SK-N-DZ (cell line): Measurements from ENCODE around the gene DISP2.

Experiments
- DNase-seq: peaks from one replicate; pipeline ENCODE4 v3.0.0-alpha.2; 2015; ENCODE audit warnings: low spot score

DISP2 gene

GRCh38 chr15:40361640-40362039 is 3.6 kb downstream of the DISP2 start:
- DNase-seq = no peak

DNA sequence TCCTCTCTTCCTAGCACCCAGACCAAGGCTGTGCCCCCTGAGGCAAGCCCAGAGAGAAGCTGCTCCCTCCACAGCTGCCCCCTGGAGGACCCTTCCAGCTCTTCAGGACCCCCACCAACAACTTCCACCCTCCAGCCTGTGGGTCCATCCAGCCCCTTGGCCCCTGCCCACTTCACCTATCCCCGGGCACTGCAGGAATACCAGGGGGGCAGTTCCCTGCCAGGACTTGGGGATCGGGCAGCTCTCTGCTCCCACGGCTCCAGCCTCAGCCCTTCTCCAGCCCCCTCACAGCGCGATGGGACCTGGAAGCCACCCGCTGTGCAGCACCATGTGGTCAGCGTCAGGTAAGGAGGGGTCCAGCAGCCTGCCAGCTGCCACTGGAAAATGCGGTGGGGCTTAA is 5.6 kb downstream of the DISP2 start:
- DNase-seq = no peak

GRCh38 chr15:40364251-40364650 is 6.2 kb downstream of the DISP2 start:
- DNase-seq = no peak

DNA sequence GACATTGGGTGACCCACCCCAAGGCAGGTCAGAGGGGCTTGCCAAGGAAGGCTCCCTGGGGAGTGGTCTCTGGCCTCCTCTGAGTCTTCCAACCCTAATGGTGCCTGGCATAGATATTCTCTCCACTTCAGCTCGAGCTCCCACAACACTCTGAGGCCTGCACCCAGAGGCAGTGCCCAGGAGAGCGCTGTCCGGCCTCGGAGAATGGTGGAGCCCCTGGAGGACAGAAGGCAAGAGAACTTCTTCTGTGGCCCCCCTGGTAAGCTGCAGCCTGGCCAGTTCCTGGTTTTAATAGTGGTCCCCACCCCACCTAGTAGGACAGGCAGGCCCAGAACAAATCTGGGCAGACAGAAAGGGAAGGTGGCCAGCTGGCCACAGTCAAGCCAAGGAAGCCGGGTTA is 7.0 kb downstream of the DISP2 start:
- no peak for DNase-seq

- DNase-seq = no peak
Measured at GRCh38 chr15:40365624-40366456, 7.8 kb downstream of the DISP2 start.

- no peak for DNase-seq
Measured at GRCh38 chr15:40366457-40367370, 8.7 kb downstream of the DISP2 start.

DNA sequence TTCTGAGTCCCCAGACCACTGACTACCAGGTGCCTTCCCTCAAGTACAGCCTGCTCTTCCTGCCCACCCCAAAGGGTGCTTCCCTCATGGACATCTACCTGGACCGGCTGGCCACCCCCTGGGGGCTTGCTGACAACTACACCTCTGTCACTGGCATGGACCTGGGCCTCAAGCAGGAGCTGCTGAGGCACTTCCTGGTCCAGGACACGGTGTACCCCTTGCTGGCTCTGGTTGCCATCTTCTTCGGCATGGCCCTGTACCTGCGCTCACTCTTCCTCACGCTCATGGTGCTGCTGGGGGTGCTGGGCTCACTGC is 9.3 kb downstream of the DISP2 start:
- no peak for DNase-seq

DNA sequence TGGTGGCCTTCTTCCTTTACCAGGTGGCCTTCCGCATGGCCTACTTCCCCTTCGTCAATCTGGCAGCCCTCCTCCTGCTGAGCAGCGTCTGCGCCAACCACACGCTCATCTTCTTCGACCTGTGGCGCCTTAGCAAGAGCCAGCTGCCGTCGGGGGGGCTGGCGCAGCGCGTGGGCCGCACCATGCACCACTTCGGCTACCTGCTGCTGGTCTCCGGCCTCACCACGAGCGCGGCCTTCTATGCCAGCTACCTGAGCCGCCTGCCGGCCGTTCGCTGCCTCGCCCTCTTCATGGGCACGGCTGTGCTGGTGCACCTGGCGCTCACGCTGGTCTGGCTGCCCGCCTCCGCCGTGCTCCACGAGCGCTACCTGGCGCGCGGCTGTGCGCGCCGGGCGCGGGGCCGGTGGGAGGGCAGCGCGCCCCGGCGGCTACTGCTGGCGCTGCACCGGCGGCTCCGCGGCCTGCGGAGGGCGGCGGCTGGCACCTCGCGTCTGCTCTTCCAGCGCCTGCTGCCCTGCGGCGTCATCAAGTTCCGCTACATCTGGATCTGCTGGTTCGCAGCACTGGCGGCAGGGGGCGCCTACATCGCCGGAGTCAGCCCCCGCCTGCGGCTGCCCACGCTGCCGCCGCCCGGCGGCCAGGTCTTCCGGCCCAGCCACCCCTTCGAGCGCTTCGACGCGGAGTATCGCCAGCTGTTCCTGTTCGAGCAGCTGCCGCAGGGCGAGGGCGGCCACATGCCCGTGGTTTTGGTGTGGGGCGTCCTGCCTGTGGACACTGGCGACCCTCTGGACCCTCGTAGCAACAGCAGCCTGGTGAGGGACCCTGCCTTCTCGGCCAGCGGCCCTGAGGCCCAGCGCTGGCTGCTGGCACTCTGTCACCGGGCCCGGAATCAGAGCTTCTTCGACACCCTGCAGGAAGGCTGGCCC is 9.9 kb downstream of the DISP2 start:
- DNase-seq = peak; percentile 75

DNA sequence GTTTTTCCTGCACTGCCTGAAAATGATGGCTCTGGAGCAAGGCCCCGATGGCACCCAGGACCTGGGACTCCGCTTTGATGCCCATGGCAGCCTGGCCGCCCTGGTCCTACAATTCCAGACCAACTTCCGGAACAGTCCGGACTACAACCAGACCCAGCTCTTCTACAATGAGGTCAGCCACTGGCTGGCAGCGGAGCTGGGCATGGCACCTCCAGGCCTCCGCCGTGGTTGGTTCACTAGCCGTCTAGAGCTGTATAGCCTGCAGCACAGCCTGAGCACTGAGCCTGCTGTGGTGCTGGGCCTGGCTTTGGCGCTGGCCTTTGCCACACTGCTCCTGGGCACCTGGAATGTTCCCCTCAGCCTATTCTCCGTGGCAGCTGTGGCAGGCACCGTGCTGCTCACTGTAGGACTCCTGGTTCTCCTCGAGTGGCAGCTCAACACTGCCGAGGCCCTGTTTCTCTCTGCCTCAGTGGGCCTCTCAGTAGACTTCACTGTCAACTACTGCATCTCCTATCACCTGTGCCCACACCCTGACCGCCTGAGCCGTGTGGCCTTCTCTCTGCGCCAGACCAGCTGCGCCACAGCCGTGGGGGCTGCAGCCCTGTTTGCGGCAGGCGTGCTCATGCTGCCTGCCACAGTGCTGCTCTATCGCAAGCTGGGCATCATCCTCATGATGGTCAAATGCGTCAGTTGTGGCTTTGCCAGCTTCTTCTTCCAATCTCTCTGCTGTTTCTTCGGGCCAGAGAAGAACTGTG is 10.9 kb downstream of the DISP2 start:
- DNase-seq = no peak

GRCh38 chr15:40369474-40369869 is 11.5 kb downstream of the DISP2 start:
- no peak for DNase-seq

GRCh38 chr15:40369971-40370370 is 12.0 kb downstream of the DISP2 start:
- DNase-seq = no peak

DNA sequence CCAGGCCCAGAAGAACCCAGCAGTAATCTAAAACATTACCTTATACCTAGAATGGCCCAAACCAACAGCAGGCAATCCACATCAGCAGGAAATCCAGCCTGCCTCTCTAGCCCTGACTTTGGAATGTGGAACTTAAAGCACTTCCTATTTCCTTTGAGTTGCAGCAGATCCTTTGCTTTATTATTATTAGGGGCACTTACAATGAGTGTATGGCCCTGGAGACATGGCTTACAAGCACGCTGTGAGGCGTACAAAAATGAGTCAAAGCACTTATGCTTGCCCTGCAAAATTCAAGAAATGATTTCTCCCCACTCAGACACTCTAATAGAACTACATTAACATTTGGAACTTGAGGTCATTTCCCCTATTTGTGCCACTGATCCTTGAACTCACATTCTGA is 15.0 kb downstream of the DISP2 start:
- DNase-seq = no peak

- no peak for DNase-seq
Measured at GRCh38 chr15:40377606-40378005, 19.6 kb downstream of the DISP2 start.

DNA sequence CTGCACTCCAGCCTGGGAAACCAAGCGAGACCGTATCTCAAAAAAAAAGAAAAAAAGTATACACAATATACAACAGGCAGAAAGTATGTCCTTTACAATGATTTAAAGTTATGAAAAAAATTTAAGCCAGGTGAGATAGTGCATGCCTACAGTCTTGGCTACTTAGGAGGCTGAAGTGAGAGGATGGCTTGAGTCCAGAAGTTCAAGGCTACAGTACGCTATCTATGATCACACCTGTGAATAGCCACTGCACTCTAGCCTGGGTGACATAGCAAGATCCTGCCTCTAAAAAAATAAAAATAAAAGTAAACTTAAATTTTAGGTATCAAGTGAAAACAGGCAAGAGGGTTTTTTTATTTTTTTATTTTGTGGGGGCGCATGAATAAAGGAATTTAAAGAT is 21.4 kb downstream of the DISP2 start:
- DNase-seq = no peak

DNA sequence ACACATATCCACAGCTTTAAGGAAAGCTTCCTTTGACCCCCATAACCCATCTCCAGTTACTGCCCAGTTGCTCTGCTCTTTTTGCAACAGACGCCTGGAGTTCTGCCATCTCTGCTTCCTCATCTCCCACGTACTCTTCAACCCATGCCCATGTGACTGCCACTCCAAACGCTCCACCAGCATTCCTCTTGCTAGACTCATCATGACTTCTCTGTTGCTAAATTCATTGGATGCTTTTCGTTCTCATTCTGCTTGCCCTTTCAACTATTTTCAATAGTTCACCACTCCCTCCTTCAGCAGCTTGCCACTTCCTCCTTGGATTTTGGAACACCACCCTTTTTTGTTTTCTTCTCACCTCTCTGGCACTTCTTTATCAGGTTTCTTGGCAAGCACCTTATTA is 21.8 kb downstream of the DISP2 start:
- no peak for DNase-seq

- no peak for DNase-seq
Measured at GRCh38 chr15:40380636-40381035, 22.6 kb downstream of the DISP2 start.

- DNase-seq = no peak
Measured at GRCh38 chr15:40381818-40382529, 24.0 kb downstream of the DISP2 start.

- peak; percentile 93 for DNase-seq
Measured at GRCh38 chr15:40382580-40383456, 24.8 kb downstream of the DISP2 start, which contains the start of gene KNSTRN. Gene KNSTRN, plus strand, starts transcription at chr15:40382721. Its CDS starts 115 bp downstream, at chr15:40382836.

DNA sequence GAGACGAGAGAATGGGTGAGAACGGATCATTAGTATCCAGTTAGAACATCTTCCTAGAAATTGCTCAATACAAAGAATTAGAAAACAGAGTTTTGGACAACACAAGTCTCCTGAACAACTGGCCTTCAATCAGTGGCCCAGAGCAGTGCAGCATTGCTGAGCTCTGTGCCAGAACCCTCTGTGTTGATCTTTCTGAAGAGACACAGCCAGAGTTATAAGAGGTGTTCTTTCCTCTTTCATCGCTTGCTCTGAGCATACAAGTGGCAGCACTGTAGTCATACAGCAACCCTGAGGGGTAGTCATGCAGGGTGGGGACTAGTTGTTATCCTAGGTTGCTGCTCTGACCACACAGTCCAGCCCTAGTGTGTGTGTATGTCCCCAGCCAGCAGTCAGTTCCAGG is 28.5 kb downstream of the DISP2 start:
- no peak for DNase-seq
